ENCODE measurements around the gene GUCY1A2. TPM values are rescaled to one million over a fixed set of nuclear protein-coding genes. Genes with fewer than 3 reads are reported as not detected.

Gene GUCY1A2
- total RNA-seq, 6 experiments from 2014 or later, result 1.1 to 4.9 (median 2.5) TPM

- Histone ChIP-seq H3K4me1 (no peaks in the 10 kb centered on the region), H3K27ac (no peak overlapping the region), H3K27me3 (no peaks in the 10 kb centered on the region), H3K36me3 (no peaks in the 10 kb centered on the region), H3K4me3 (no peak overlapping the region), H3K9me3 (no peaks in the 10 kb centered on the region)
- intact Hi-C loops (cut with DNase I), result no loop called here
- TF ChIP-seq POLR2A (IDR thresholded peaks at IDR 0.05) (no peak), CTCF (IDR thresholded peaks at IDR 0.05) (no peak)
- ATAC-seq (no peak), DNase-seq (no peak)
- WGBS (ENCODE audit: insufficient coverage, low coverage, low lambda C conversion rate, missing lambda C conversion rate), result 48% methylated on average over 5 of the region's 5 CpGs
Observed at GRCh38 chr11:106818443-106818842, 199.8 kb downstream of the GUCY1A2 start.

- Histone ChIP-seq H3K27me3 (no peaks in the 10 kb centered on the region), H3K4me3 (no peak overlapping the region), H3K4me1 (no peaks in the 10 kb centered on the region), H3K36me3 (no peaks in the 10 kb centered on the region), H3K9me3 (no peaks in the 10 kb centered on the region), H3K27ac (no peak overlapping the region)
- no peak for ATAC-seq
- no peak for TF ChIP-seq CTCF (IDR thresholded peaks at IDR 0.05)
- no peak for TF ChIP-seq POLR2A (IDR thresholded peaks at IDR 0.05)
- intact Hi-C loops (cut with DNase I), result no loop called here
- DNase-seq, result no peak
Observed at GRCh38 chr11:106815209-106815608, 203.1 kb downstream of the GUCY1A2 start.

- H3K27me3 ChIP-seq, result no peaks in the 10 kb centered on the region
- no peak for TF ChIP-seq CTCF (IDR thresholded peaks at IDR 0.05)
- TF ChIP-seq POLR2A (IDR thresholded peaks at IDR 0.05), result no peak
- H3K4me3 ChIP-seq, result no peak overlapping the region
- ATAC-seq (no peak), DNase-seq (no peak)
- no peaks in the 10 kb centered on the region for H3K36me3 ChIP-seq
- intact Hi-C loops (cut with DNase I), result no loop called here
- WGBS (ENCODE audit: insufficient coverage, low coverage, low lambda C conversion rate, missing lambda C conversion rate), result 33% methylated on average over 1 of the region's 1 CpG
- no peaks in the 10 kb centered on the region for H3K9me3 ChIP-seq
- H3K4me1 ChIP-seq, result no peaks in the 10 kb centered on the region
- no peak overlapping the region for H3K27ac ChIP-seq
Observed at GRCh38 chr11:106813806-106814205, 204.5 kb downstream of the GUCY1A2 start.

GRCh38 chr11:106794058-106794457 is 224.2 kb downstream of the GUCY1A2 start:
- intact Hi-C loops (cut with DNase I), result no loop called here
- H3K9me3 ChIP-seq, result no peaks in the 10 kb centered on the region
- H3K27me3 ChIP-seq, result no peaks in the 10 kb centered on the region
- H3K36me3 ChIP-seq, result no peaks in the 10 kb centered on the region
- TF ChIP-seq CTCF (IDR thresholded peaks at IDR 0.05) (no peak), POLR2A (IDR thresholded peaks at IDR 0.05) (no peak)
- no peak overlapping the region for H3K27ac ChIP-seq
- ATAC-seq (no peak), DNase-seq (no peak)
- H3K4me3 ChIP-seq, result no peak overlapping the region
- no peaks in the 10 kb centered on the region for H3K4me1 ChIP-seq

- intact Hi-C loops (cut with DNase I), result no loop called here
- no peaks in the 10 kb centered on the region for H3K36me3 ChIP-seq
- H3K27ac ChIP-seq, result no peak overlapping the region
- WGBS (ENCODE audit: insufficient coverage, low coverage, low lambda C conversion rate, missing lambda C conversion rate), result 60% methylated on average over 3 of the region's 3 CpGs
- H3K27me3 ChIP-seq, result no peaks in the 10 kb centered on the region
- no peak for ATAC-seq
- H3K9me3 ChIP-seq, result no peaks in the 10 kb centered on the region
- TF ChIP-seq POLR2A (IDR thresholded peaks at IDR 0.05) (no peak), CTCF (IDR thresholded peaks at IDR 0.05) (no peak)
- no peak overlapping the region for H3K4me3 ChIP-seq
- DNase-seq, result no peak
- no peaks in the 10 kb centered on the region for H3K4me1 ChIP-seq
Observed at GRCh38 chr11:106789406-106789805, 228.9 kb downstream of the GUCY1A2 start.
